ENCODE measurements around the gene SH2D1B.

- TF ChIP-seq, protein P1, sequence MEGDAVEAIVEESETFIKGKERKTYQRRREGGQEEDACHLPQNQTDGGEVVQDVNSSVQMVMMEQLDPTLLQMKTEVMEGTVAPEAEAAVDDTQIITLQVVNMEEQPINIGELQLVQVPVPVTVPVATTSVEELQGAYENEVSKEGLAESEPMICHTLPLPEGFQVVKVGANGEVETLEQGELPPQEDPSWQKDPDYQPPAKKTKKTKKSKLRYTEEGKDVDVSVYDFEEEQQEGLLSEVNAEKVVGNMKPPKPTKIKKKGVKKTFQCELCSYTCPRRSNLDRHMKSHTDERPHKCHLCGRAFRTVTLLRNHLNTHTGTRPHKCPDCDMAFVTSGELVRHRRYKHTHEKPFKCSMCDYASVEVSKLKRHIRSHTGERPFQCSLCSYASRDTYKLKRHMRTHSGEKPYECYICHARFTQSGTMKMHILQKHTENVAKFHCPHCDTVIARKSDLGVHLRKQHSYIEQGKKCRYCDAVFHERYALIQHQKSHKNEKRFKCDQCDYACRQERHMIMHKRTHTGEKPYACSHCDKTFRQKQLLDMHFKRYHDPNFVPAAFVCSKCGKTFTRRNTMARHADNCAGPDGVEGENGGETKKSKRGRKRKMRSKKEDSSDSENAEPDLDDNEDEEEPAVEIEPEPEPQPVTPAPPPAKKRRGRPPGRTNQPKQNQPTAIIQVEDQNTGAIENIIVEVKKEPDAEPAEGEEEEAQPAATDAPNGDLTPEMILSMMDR (IDR thresholded peaks at IDR 0.05 in 8 of 11, conservative IDR thresholded peaks at IDR 0.05 in 3 of 11): no peak
- TF ChIP-seq POLR2A (IDR thresholded peaks at IDR 0.05): no peak
- TF ChIP-seq POLR2AphosphoS5 (IDR thresholded peaks at IDR 0.05): no peak
Observed at GRCh38 chr1:162397039-162397448, 14.9 kb downstream of the SH2D1B start.

Data from spleen (tissue), 7 donors.